Measurements from ENCODE around the gene ZNF709.
"Not testable (repeated sequence)": the region's sequence is repeated elsewhere in the genome, so short reads cannot be mapped to it uniquely, and the experiment has no call there.

The ZNF709 gene

GRCh38 chr19:12485571-12485970 lies 955 bp upstream of the ZNF709 start:
- H3K4me1 ChIP-seq (ENCODE audit: insufficient read depth, low read length), result peaks cover 5% of the 10 kb centered on the region; the same call in 1 of the 2 replicates
- H3K4me3 ChIP-seq (ENCODE audit: low read length), result peak overlapping the region; percentile 81; the same call in 1 of the 2 replicates
- H3K27ac ChIP-seq (ENCODE audit: low read depth, low read length), result no peak overlapping the region
- 59% methylated on average over 3 of the region's 3 CpGs for WGBS
- no peak overlapping the region for H3K9ac ChIP-seq (ENCODE audit: low read depth, low read length)
- no peaks in the 10 kb centered on the region for H3K9me3 ChIP-seq (ENCODE audit: insufficient read depth, low read depth, low read length)
- peaks cover 8% of the 10 kb centered on the region for H3K27me3 ChIP-seq (ENCODE audit: insufficient read depth, low read length)
- no peaks in the 10 kb centered on the region for H3K36me3 ChIP-seq (ENCODE audit: insufficient read depth, low read length)

- H3K4me3 ChIP-seq (ENCODE audit: low read length), result peak overlapping the region; percentile 81
- 3% methylated on average over 11 of the region's 11 CpGs for WGBS
- peaks cover 8% of the 10 kb centered on the region for H3K27me3 ChIP-seq (ENCODE audit: insufficient read depth, low read length)
- no peaks in the 10 kb centered on the region for H3K9me3 ChIP-seq (ENCODE audit: insufficient read depth, low read depth, low read length)
- H3K27ac ChIP-seq (ENCODE audit: low read depth, low read length), result no peak overlapping the region
- H3K9ac ChIP-seq (ENCODE audit: low read depth, low read length), result peak overlapping the region; percentile 16; the same call in 1 of the 2 replicates
- H3K36me3 ChIP-seq (ENCODE audit: insufficient read depth, low read length), result no peaks in the 10 kb centered on the region
- peaks cover 5% of the 10 kb centered on the region; the same call in 1 of the 2 replicates for H3K4me1 ChIP-seq (ENCODE audit: insufficient read depth, low read length)
These were observed 418 bp upstream of the ZNF709 start for GRCh38 chr19:12485052-12485416.

GRCh38 chr19:12484011-12484370 lies 625 bp downstream of the ZNF709 start:
- 3% methylated on average over 13 of the region's 13 CpGs for WGBS
- H3K4me3 ChIP-seq (ENCODE audit: low read length), result peak overlapping the region; percentile 81
- H3K9ac ChIP-seq (ENCODE audit: low read depth, low read length), result peak overlapping the region; percentile 70
- H3K9me3 ChIP-seq (ENCODE audit: insufficient read depth, low read depth, low read length), result no peaks in the 10 kb centered on the region
- H3K27ac ChIP-seq (ENCODE audit: low read depth, low read length), result no peak overlapping the region
- peaks cover 5% of the 10 kb centered on the region; the same call in 1 of the 2 replicates for H3K4me1 ChIP-seq (ENCODE audit: insufficient read depth, low read length)
- H3K36me3 ChIP-seq (ENCODE audit: insufficient read depth, low read length), result no peaks in the 10 kb centered on the region
- H3K27me3 ChIP-seq (ENCODE audit: insufficient read depth, low read length), result peaks cover 8% of the 10 kb centered on the region

- Histone ChIP-seq H3K27ac (ENCODE audit: low read depth, low read length) (no peak overlapping the region), H3K9me3 (ENCODE audit: insufficient read depth, low read depth, low read length) (no peaks in the 10 kb centered on the region), H3K9ac (ENCODE audit: low read depth, low read length) (no peak overlapping the region), H3K4me1 (ENCODE audit: insufficient read depth, low read length) (peaks cover 5% of the 10 kb centered on the region; the same call in 1 of the 2 replicates), H3K4me3 (ENCODE audit: low read length) (no peak overlapping the region; the same call in 1 of the 2 replicates), H3K27me3 (ENCODE audit: insufficient read depth, low read length) (peaks cover 8% of the 10 kb centered on the region), H3K36me3 (ENCODE audit: insufficient read depth, low read length) (no peaks in the 10 kb centered on the region)
- WGBS, result 85% methylated on average over 2 of the region's 2 CpGs
These were observed 2.1 kb downstream of the ZNF709 start for GRCh38 chr19:12482509-12482886.

- H3K36me3 ChIP-seq (ENCODE audit: insufficient read depth, low read length), result no peaks in the 10 kb centered on the region
- 84% methylated on average over 4 of the region's 4 CpGs for WGBS
- H3K4me3 ChIP-seq (ENCODE audit: low read length), result no peak overlapping the region
- no peak overlapping the region for H3K9ac ChIP-seq (ENCODE audit: low read depth, low read length)
- no peaks in the 10 kb centered on the region for H3K9me3 ChIP-seq (ENCODE audit: insufficient read depth, low read depth, low read length)
- peaks cover 8% of the 10 kb centered on the region for H3K27me3 ChIP-seq (ENCODE audit: insufficient read depth, low read length)
- H3K27ac ChIP-seq (ENCODE audit: low read depth, low read length), result no peak overlapping the region
- H3K4me1 ChIP-seq (ENCODE audit: insufficient read depth, low read length), result peaks cover 5% of the 10 kb centered on the region; the same call in 1 of the 2 replicates
These were observed 2.7 kb downstream of the ZNF709 start for GRCh38 chr19:12481781-12482508.

GRCh38 chr19:12478234-12478941 lies 6.2 kb downstream of the ZNF709 start:
- no peaks in the 10 kb centered on the region for H3K4me1 ChIP-seq (ENCODE audit: insufficient read depth, low read length)
- H3K27me3 ChIP-seq (ENCODE audit: insufficient read depth, low read length), result no peaks in the 10 kb centered on the region
- 87% methylated on average over 5 of the region's 5 CpGs for WGBS
- no peak overlapping the region for H3K9ac ChIP-seq (ENCODE audit: low read depth, low read length)
- peaks cover 5% of the 10 kb centered on the region; the same call in 1 of the 2 replicates for H3K9me3 ChIP-seq (ENCODE audit: insufficient read depth, low read depth, low read length)
- H3K27ac ChIP-seq (ENCODE audit: low read depth, low read length), result no peak overlapping the region
- no peak overlapping the region for H3K4me3 ChIP-seq (ENCODE audit: low read length)
- no peaks in the 10 kb centered on the region for H3K36me3 ChIP-seq (ENCODE audit: insufficient read depth, low read length)

GRCh38 chr19:12467651-12468050 lies 17.0 kb downstream of the ZNF709 start:
- Histone ChIP-seq H3K9me3 (ENCODE audit: insufficient read depth, low read depth, low read length) (peaks cover 74% of the 10 kb centered on the region), H3K36me3 (ENCODE audit: insufficient read depth, low read length) (peaks cover 24% of the 10 kb centered on the region)
- not testable (repeated sequence) for H3K9ac ChIP-seq (ENCODE audit: low read depth, low read length); H3K27me3 ChIP-seq (ENCODE audit: insufficient read depth, low read length); H3K4me1 ChIP-seq (ENCODE audit: insufficient read depth, low read length); H3K27ac ChIP-seq (ENCODE audit: low read depth, low read length); H3K4me3 ChIP-seq (ENCODE audit: low read length)
- 96% methylated on average over 33 of the region's 33 CpGs for WGBS

GRCh38 chr19:12465211-12465610 lies 19.4 kb downstream of the ZNF709 start:
- peaks cover 76% of the 10 kb centered on the region for H3K9me3 ChIP-seq (ENCODE audit: insufficient read depth, low read depth, low read length)
- H3K9ac ChIP-seq (ENCODE audit: low read depth, low read length), result no peak overlapping the region
- no peak overlapping the region for H3K27ac ChIP-seq (ENCODE audit: low read depth, low read length)
- H3K4me1 ChIP-seq (ENCODE audit: insufficient read depth, low read length), result no peaks in the 10 kb centered on the region
- no peaks in the 10 kb centered on the region for H3K27me3 ChIP-seq (ENCODE audit: insufficient read depth, low read length)
- 83% methylated on average over 5 of the region's 5 CpGs for WGBS
- no peak overlapping the region for H3K4me3 ChIP-seq (ENCODE audit: low read length)
- peaks cover 24% of the 10 kb centered on the region for H3K36me3 ChIP-seq (ENCODE audit: insufficient read depth, low read length)

- no peaks in the 10 kb centered on the region for H3K27me3 ChIP-seq (ENCODE audit: insufficient read depth, low read length)
- H3K27ac ChIP-seq (ENCODE audit: low read depth, low read length), result no peak overlapping the region
- H3K9ac ChIP-seq (ENCODE audit: low read depth, low read length), result no peak overlapping the region
- H3K4me3 ChIP-seq (ENCODE audit: low read length), result no peak overlapping the region
- 98% methylated on average over 3 of the region's 3 CpGs for WGBS
- H3K9me3 ChIP-seq (ENCODE audit: insufficient read depth, low read depth, low read length), result peaks cover 73% of the 10 kb centered on the region
- H3K36me3 ChIP-seq (ENCODE audit: insufficient read depth, low read length), result peaks cover 24% of the 10 kb centered on the region
- H3K4me1 ChIP-seq (ENCODE audit: insufficient read depth, low read length), result no peaks in the 10 kb centered on the region
These were observed 19.8 kb downstream of the ZNF709 start for GRCh38 chr19:12464769-12465168.

GRCh38 chr19:12464139-12464538 lies 20.5 kb downstream of the ZNF709 start:
- not testable (repeated sequence) for H3K27ac ChIP-seq (ENCODE audit: low read depth, low read length); H3K27me3 ChIP-seq (ENCODE audit: insufficient read depth, low read length); H3K4me3 ChIP-seq (ENCODE audit: low read length); H3K9ac ChIP-seq (ENCODE audit: low read depth, low read length); H3K4me1 ChIP-seq (ENCODE audit: insufficient read depth, low read length)
- peaks cover 24% of the 10 kb centered on the region for H3K36me3 ChIP-seq (ENCODE audit: insufficient read depth, low read length)
- 91% methylated on average over 6 of the region's 6 CpGs for WGBS
- peaks cover 74% of the 10 kb centered on the region for H3K9me3 ChIP-seq (ENCODE audit: insufficient read depth, low read depth, low read length)

- 84% methylated on average over 6 of the region's 6 CpGs for WGBS
- no peaks in the 10 kb centered on the region for H3K27me3 ChIP-seq (ENCODE audit: insufficient read depth, low read length)
- no peak overlapping the region for H3K4me3 ChIP-seq (ENCODE audit: low read length)
- H3K36me3 ChIP-seq (ENCODE audit: insufficient read depth, low read length), result no peaks in the 10 kb centered on the region
- H3K4me1 ChIP-seq (ENCODE audit: insufficient read depth, low read length), result no peaks in the 10 kb centered on the region
- H3K9me3 ChIP-seq (ENCODE audit: insufficient read depth, low read depth, low read length), result peaks cover 53% of the 10 kb centered on the region
- H3K27ac ChIP-seq (ENCODE audit: low read depth, low read length), result no peak overlapping the region
- H3K9ac ChIP-seq (ENCODE audit: low read depth, low read length), result no peak overlapping the region
These were observed 31.1 kb downstream of the ZNF709 start for GRCh38 chr19:12453495-12453894.

Measured in HUES64 (cell line).